HG02870 (cell line): Measurements from ENCODE around the gene SEMA4A.
A peak's percentile ranks its signal among the peaks of the same experiment; 100 is the strongest.
"Not testable (repeated sequence)": the region's sequence is repeated elsewhere in the genome, so short reads cannot be mapped to it uniquely, and the experiment has no call there.

Experiments
- ATAC-seq: cut with Tn5 transposase; IDR thresholded peaks from one replicate; pipeline ENCODE4 v1.9.1; 2021; ENCODE audit warnings: mild to moderate bottlenecking, moderate library complexity; ENCODE audit not compliant: unreplicated experiment

SEMA4A gene

DNA sequence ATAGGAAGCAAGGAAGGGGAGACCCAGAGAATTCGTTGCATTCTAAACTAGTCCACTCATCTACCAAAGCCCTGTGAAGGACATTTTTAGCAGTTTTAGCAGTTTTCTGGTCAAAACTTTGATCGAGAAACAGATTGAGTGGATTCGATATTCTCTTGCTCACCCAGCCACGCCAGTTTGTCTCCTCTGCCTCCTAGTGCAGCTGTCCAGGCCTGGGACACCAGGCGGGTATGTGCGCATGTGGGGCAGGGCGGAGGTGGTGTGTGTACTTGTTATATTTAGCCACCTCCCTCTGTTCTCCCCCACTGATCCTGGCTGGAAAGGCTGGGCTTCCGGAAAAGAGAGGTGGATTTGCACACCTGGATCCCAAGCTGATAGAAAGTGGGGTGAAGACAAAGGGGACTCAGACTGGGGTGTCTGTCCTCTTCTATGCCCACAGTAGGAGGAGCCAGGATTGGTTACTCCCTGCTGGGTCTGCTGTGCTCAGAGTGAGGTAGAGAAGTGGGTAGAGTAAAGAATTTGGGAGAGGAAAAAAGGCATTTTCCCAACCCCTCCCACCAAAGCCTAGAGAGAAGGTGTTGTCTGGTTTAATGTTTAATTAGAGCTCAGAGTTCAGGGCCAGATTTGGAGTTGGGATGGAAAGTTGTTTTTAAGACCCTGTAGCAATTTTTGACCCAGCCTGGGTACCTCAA lies 35.1 kb upstream of the SEMA4A start:
- no peak for ATAC-seq

- ATAC-seq, result no peak
These were observed 33.7 kb upstream of the SEMA4A start for GRCh38 chr1:156119503-156120209.

DNA sequence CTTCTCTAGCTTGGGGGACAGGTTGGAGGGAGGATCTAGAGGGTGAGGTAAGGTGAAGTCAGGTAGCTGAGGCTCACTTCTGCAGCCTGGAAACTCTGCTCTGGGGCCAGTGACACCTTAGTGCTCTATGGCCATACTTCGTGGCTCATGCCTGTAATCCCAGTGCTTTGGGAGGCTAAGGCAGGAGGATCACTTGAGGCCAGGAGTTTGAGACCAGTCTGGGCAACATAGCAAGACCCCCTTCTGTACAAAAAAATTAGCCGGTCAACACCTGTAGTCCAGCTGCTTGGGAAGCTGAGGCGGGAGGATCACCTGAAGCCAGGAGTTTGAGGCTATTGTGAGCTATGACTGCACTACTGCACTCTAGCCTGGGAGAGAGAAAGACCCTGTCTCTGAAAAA lies 33.1 kb upstream of the SEMA4A start:
- no peak for ATAC-seq

- not testable (repeated sequence) for ATAC-seq
These were observed 32.4 kb upstream of the SEMA4A start for GRCh38 chr1:156121005-156121404.

- ATAC-seq, result no peak
These were observed 31.9 kb upstream of the SEMA4A start for GRCh38 chr1:156121457-156121856.

- ATAC-seq, result no peak
These were observed 31.3 kb upstream of the SEMA4A start for GRCh38 chr1:156122086-156122485.

DNA sequence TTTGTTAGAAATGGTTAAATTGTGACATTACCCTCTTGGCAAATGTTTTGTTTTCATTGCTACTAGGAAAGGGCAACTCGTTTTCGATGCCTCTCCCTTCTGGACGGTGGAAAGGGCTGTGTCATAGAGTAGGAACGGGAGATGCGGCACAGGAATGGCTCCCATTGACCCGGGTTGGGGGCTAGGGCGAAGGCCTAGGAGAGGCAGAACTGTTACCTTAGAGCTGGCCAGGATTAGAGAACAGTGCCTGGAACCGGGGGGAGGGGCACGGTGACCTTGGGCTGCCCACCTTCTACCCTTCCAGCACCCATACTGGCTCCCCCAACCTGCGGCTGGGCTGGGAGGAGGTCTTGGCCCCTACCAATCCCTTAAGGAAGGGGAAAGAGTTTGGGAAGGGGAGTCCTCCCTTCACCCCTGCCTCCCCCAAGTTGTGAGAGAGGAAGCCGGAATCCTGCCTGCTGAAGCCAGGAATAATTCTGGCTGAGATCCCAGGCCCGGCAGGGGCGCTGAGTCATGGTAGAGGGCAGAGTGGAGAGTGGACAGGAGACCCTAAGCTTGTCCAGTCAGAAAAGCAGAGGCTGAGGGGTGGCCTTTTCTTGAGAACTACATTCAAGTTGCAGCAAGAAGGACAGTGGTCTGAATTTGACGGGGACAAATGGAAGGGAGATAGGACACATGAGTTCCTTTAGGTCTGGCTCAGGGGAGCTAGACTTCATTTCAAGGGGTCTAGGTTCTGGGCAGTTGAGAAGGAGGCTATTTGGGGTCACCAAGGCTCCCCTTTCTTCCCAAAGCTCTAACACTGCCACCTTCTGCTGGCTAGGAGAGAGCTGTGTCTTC lies 30.6 kb upstream of the SEMA4A start:
- ATAC-seq, result no peak

GRCh38 chr1:156123356-156124196 lies 29.8 kb upstream of the SEMA4A start:
- ATAC-seq, result no peak

- no peak for ATAC-seq
These were observed 28.6 kb upstream of the SEMA4A start for GRCh38 chr1:156124557-156125483.

DNA sequence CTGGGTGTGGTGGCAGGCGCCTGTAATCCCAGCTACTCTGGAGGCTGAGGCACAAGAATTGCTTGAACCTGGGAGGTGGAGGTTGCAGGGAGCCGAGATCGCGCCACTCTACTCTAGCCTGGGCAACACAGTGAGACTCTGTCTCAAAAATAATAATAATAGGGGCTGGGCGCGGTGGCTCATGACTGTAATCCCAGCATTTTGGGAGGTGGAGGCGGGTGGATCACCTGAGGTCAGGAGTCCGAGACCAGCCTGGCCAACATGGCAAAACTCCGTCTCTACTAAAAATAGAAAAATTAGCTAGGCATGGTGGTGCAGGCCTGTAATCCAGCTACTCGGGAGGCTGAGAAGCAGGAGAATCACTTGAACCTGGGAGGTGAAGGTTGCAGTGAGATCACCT lies 27.8 kb upstream of the SEMA4A start:
- ATAC-seq, result not testable (repeated sequence)

DNA sequence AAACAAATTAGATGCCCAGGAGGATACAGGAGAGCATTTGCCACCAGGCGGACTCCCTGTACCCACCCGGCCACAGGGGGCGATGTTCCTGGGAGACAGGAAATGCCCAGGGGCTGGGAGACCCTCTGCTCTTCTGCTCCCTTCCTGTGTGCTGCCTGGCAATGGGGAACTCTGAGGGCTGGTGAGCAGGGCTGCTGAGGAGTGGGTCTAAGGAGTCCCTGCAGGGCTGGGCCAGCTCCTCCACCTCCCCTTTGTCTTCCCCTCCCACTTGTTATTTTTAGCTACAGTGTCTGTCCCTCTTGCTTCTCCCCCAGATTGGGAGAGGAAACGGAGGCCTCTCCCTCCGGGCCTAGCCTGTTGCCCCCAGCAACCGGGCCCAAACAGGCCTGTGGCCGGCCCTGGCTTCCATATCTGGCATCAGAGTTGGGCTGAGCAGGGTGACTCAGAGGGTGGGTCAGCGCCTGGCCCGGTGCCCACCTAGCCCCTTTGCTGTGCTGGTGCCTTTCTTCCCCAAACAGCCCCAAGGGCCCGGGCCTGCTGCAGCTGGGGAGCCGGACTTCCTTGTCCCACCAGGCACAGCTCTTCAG lies 27.2 kb upstream of the SEMA4A start:
- ATAC-seq, result no peak

GRCh38 chr1:156126630-156127534 lies 26.5 kb upstream of the SEMA4A start:
- peak; percentile 57 for ATAC-seq

- no peak for ATAC-seq
These were observed 25.1 kb upstream of the SEMA4A start for GRCh38 chr1:156128308-156128653.

GRCh38 chr1:156128654-156129597 lies 24.5 kb upstream of the SEMA4A start:
- no peak for ATAC-seq

DNA sequence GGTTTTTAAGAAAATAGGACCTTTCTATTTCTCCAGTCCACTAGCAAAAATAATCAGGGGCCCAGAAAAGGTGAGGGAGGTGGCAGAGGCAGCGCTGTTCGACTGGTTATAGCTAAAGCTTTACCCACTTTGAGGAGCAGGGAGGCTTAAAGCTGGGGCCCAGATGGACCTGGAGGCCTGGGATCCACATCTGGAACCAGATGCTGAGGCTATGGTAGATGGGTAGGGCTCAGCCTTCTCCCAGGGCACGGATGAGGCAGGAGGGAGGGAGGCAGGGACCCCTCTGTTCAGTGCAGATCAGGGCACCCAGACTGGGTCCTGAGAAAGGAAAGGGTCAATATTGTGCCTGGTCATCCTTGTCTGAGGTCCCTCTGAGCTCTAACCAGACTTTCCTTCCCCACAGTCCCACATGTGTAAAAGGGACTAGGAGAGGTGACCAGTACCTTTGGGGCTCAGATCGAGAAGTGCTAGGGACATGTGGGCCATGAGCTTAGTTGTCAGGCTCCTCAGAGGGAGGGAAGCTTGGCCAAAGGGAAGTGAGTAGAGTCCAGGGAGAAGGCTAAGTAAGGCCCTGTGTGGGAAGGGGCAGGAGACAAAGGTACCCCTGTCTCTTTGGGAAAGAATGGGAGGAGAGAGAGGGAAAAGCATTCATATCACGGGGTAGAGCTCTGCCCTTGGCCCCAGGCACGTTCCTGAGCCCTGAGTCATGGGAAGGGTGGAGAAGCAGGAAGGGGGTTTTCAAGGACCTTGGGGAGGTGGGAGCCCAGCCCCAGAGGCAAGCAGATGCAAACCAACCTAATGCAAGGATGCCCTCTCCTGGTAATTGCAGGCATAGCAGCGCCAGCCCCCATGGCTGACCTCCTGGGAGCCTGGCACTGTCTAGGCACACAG lies 23.5 kb upstream of the SEMA4A start:
- ATAC-seq, result no peak

DNA sequence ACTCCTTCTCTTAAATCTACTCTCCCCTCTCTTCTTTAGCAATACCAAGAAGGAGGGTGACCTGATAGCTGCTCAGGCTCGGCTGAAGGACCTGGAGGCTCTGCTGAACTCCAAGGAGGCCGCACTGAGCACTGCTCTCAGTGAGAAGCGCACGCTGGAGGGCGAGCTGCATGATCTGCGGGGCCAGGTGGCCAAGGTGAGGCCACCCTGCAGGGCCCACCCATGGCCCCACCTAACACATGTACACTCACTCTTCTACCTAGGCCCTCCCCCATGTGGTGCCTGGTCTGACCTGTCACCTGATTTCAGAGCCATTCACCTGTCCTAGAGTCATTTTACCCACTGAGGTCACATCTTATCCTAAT lies 22.8 kb upstream of the SEMA4A start:
- no peak for ATAC-seq
